ENCODE data around the gene AARS2.

The AARS2 gene

GRCh38 chr6:44300292-44300823, 12.8 kb downstream of the AARS2 start:
- no peak for DNase-seq

- DNase-seq: no peak
These were observed 14.3 kb downstream of the AARS2 start for GRCh38 chr6:44298864-44299263.

- no peak for DNase-seq
These were observed 14.9 kb downstream of the AARS2 start for GRCh38 chr6:44298055-44298803.

- peak; percentile 8 to 42 for DNase-seq
These were observed 15.8 kb downstream of the AARS2 start for GRCh38 chr6:44297063-44298038.

- no peak for DNase-seq
These were observed 18.0 kb downstream of the AARS2 start for GRCh38 chr6:44294832-44295791.

- DNase-seq: no peak
These were observed 20.3 kb downstream of the AARS2 start for GRCh38 chr6:44292661-44293365.

GRCh38 chr6:44291841-44292240, 21.3 kb downstream of the AARS2 start:
- DNase-seq: no peak

GRCh38 chr6:44289726-44290260, 23.4 kb downstream of the AARS2 start:
- no peak for DNase-seq

- no peak for DNase-seq
These were observed 26.4 kb downstream of the AARS2 start for GRCh38 chr6:44286747-44287146.

- DNase-seq: no peak
These were observed 26.9 kb downstream of the AARS2 start for GRCh38 chr6:44286285-44286565.

- DNase-seq: peak in 1 of 2 donors; percentile 21
These were observed 27.4 kb downstream of the AARS2 start for GRCh38 chr6:44285552-44286284.

- DNase-seq: no peak
These were observed 28.3 kb downstream of the AARS2 start for GRCh38 chr6:44284867-44285266.

- peak; percentile 26 to 63 for DNase-seq
These were observed 29.0 kb downstream of the AARS2 start for GRCh38 chr6:44284121-44284520.

GRCh38 chr6:44278774-44279697, 34.1 kb downstream of the AARS2 start:
- peak; percentile 42 to 49 for DNase-seq

- DNase-seq: no peak
These were observed 34.8 kb downstream of the AARS2 start for GRCh38 chr6:44278315-44278714.

- DNase-seq: no peak
These were observed 35.4 kb downstream of the AARS2 start for GRCh38 chr6:44277763-44278162.

GRCh38 chr6:44276667-44277640, 36.2 kb downstream of the AARS2 start:
- DNase-seq: no peak
